Measurements from ENCODE around the gene INPP4B.

INPP4B gene

GRCh38 chr4:142095886-142096605 lies 750.1 kb downstream of the INPP4B start:
- H3K4me3 ChIP-seq (ENCODE audit: low read length), result no peak overlapping the region
- peak; percentile 97 for DNase-seq (ENCODE audit: low read depth)
- TF ChIP-seq CTCF (conservative IDR thresholded peaks at IDR 0.05; ENCODE audit: low read length), result no peak

DNA sequence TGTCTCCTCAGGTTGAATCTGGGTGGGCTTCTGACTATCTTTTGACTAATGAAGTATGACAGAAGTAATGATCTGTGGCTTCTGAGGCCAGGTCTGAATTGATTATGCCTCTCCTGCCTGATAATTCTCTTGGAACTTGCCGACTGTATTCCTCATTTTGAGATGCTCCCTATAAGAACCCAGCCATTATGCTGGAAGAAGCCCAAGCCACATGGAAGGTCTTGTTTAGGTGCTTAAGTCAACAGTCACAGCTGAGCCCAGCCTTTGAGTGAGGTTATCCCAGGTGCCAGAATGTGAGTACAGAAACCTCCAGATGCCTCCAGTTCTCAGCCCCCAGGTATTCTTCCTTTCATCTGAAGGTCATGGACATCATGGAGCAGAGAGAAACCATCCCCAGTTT lies 753.2 kb downstream of the INPP4B start:
- TF ChIP-seq CTCF (conservative IDR thresholded peaks at IDR 0.05; ENCODE audit: low read length), result no peak
- no peak for DNase-seq (ENCODE audit: low read depth)
- H3K4me3 ChIP-seq (ENCODE audit: low read length), result no peak overlapping the region

- DNase-seq (ENCODE audit: low read depth), result peak; percentile 99
- TF ChIP-seq CTCF (conservative IDR thresholded peaks at IDR 0.05; ENCODE audit: low read length), result no peak
- no peak overlapping the region for H3K4me3 ChIP-seq (ENCODE audit: low read length)
Observed at GRCh38 chr4:142091691-142092182, 754.4 kb downstream of the INPP4B start.

DNA sequence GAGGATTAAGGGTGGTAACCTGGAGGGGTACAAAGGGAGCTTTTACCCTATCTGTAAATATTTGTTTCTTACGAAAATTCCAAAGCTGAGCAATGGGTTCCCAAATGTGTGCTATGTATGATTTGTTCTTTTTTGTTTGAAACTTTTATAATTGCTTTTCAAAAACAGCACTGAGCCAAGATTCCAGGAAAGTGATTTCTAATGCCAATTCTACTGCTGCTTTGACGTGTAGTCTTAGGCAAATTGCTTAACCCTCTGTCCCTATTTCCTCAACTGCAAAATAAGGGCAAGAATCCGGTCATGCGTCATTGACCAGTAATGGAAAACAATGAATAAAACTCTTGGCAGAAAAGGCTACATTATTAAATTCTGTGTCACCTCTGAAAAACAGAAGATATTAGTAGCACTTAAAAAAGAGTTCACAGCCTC lies 755.0 kb downstream of the INPP4B start:
- H3K4me3 ChIP-seq (ENCODE audit: low read length), result no peak overlapping the region
- peak; percentile 100 for DNase-seq (ENCODE audit: low read depth)
- no peak for TF ChIP-seq CTCF (conservative IDR thresholded peaks at IDR 0.05; ENCODE audit: low read length)

- peak; percentile 88 for DNase-seq (ENCODE audit: low read depth)
- TF ChIP-seq CTCF (conservative IDR thresholded peaks at IDR 0.05; ENCODE audit: low read length), result no peak
- H3K4me3 ChIP-seq (ENCODE audit: low read length), result no peak overlapping the region
Observed at GRCh38 chr4:142088906-142089305, 757.2 kb downstream of the INPP4B start.

- no peak for TF ChIP-seq CTCF (conservative IDR thresholded peaks at IDR 0.05; ENCODE audit: low read length)
- no peak for DNase-seq (ENCODE audit: low read depth)
Observed at GRCh38 chr4:142085513-142086292, 760.4 kb downstream of the INPP4B start.

More at GRCh38 chr4:142085513-142086292, 760.4 kb downstream of the INPP4B start:
- H3K4me3 ChIP-seq (ENCODE audit: low read length), result no peak overlapping the region
